B cell (primary cell): Measurements from ENCODE around the gene TMEM232. TPM values are rescaled to one million over a fixed set of nuclear protein-coding genes. Genes with fewer than 3 reads are reported as not detected.

Experiments
- ATAC-seq: fragments of 200-7000 bp; cut with Tn5 transposase; one replicate; pipeline ENCODE4 v1.10.0; 2021; ENCODE audit warnings: low read depth, mild to moderate bottlenecking, moderate number of reproducible peaks, moderate library complexity
- CTCF ChIA-PET: fragments of 350-600 bp; sonication (Branson Sonifier 250); formaldehyde crosslinking; loops from one replicate; lab custom pipeline; 2021; ENCODE audit warnings: antibody characterized with exemption, inconsistent platforms; lab: Charles Lee
- POLR2A ChIA-PET: fragments of 350-600 bp; sonication (Branson Sonifier 250); formaldehyde crosslinking; loops from one replicate; lab custom pipeline; 2021; ENCODE audit warnings: antibody characterized with exemption; lab: Charles Lee
- DNase-seq: peaks from one replicate; pipeline ENCODE4 v3.0.0; 2013
- H2AFZ ChIP-seq: 2 replicates; pipeline ENCODE4 v1.6.1; 2012; ENCODE audit warnings: mild to moderate bottlenecking, low read depth, low read length; ENCODE audit not compliant: insufficient read depth, poor library complexity, severe bottlenecking
- H3K27ac ChIP-seq, 2 donors: 1 replicate in 1 of 2; 2 replicates in 1 of 2; pipeline ENCODE4 v1.5.1; 2012 to 2013; ENCODE audit warnings: low read length in 2 of 2, mild to moderate bottlenecking in 2 of 2, moderate library complexity in 1 of 2
- H3K27me3 ChIP-seq, 4 experiments: fragments of 200-600 bp in 1 of 4; sonication (generic) in 1 of 4; replicated peaks in 1 of 4; 1 replicate in 2 of 4; 2 replicates in 2 of 4; pipeline versions ENCODE4 v1.6.1 to v1.7.0; 2013 to 2016; ENCODE audit warnings: low read length in 3 of 4, mild to moderate bottlenecking in 2 of 4, mixed read lengths in 1 of 4, moderate library complexity in 1 of 4; ENCODE audit not compliant: insufficient read depth in 4 of 4, control insufficient read depth in 3 of 4; ENCODE audit errors: control extremely low read depth in 1 of 4
- H3K36me3 ChIP-seq, 2 experiments: replicated peaks in 1 of 2; 1 replicate in 1 of 2; 2 replicates in 1 of 2; pipeline versions ENCODE4 v1.6.1 to v1.7.1; 2013; ENCODE audit warnings: low read length in 1 of 2; ENCODE audit not compliant: insufficient read depth in 2 of 2, control insufficient read depth in 1 of 2; ENCODE audit errors: control extremely low read depth in 1 of 2, extremely low read depth in 1 of 2
- H3K4me1 ChIP-seq, 2 donors: fragments of 200-600 bp in 1 of 2; sonication (generic) in 1 of 2; 1 replicate in 1 of 2; 2 replicates in 1 of 2; pipeline versions ENCODE4 v1.5.1 to v1.6.1; 2013 to 2017; ENCODE audit warnings: low read length in 2 of 2; ENCODE audit not compliant: control insufficient read depth in 2 of 2, insufficient read depth in 2 of 2
- H3K4me2 ChIP-seq: replicated peaks from 2 replicates; pipeline ENCODE3; 2012; ENCODE audit warnings: mild to moderate bottlenecking, low read depth, low read length; ENCODE audit not compliant: poor library complexity, severe bottlenecking
- H3K4me3 ChIP-seq, 5 experiments: fragments of 200-600 bp in 1 of 5; sonication (generic) in 1 of 5; 1 replicate in 3 of 5; 2 replicates in 2 of 5; pipeline versions ENCODE4 v1.5.1 to v1.7.0; 2011 to 2016; ENCODE audit warnings: low read length in 4 of 5, mild to moderate bottlenecking in 4 of 5, low read depth in 2 of 5, control low read depth in 1 of 5, moderate library complexity in 1 of 5; ENCODE audit not compliant: insufficient read depth in 1 of 5; ENCODE audit errors: control extremely low read depth in 1 of 5, extremely low read depth in 1 of 5
- H3K79me2 ChIP-seq: fragments of 200-600 bp; sonication (generic); one replicate; pipeline ENCODE4 v1.6.0; 2016; ENCODE audit warnings: low read length; ENCODE audit not compliant: control insufficient read depth, insufficient read depth
- H3K9ac ChIP-seq: fragments of 200-600 bp; sonication (generic); 2 replicates; pipeline ENCODE4 v1.6.1; 2017; ENCODE audit warnings: mild to moderate bottlenecking, low read length, moderate library complexity
- H3K9me3 ChIP-seq, 3 donors: one replicate each; pipeline versions ENCODE4 v1.6.1 to v1.7.1; 2013; ENCODE audit warnings: low read length in 2 of 3; ENCODE audit not compliant: control insufficient read depth in 2 of 3, insufficient read depth in 1 of 3; ENCODE audit errors: control extremely low read depth in 1 of 3
- H4K20me1 ChIP-seq: 2 replicates; pipeline ENCODE4 v1.6.0; 2012; ENCODE audit warnings: mild to moderate bottlenecking, low read length; ENCODE audit not compliant: insufficient read depth, control insufficient read depth, poor library complexity, severe bottlenecking
- H3K27ac Mint-ChIP-seq: one replicate; pipeline ENCODE4 v1.8.0; 2021; ENCODE audit warnings: mixed read lengths
- H3K27me3 Mint-ChIP-seq: one replicate; pipeline ENCODE4 v1.8.0; 2021; ENCODE audit warnings: mixed read lengths
- H3K4me1 Mint-ChIP-seq: one replicate; pipeline ENCODE4 v1.8.0; 2021; ENCODE audit warnings: mixed read lengths
- H3K4me3 Mint-ChIP-seq: one replicate; pipeline ENCODE4 v1.8.0; 2021; ENCODE audit warnings: mixed read lengths
- H3K9me3 Mint-ChIP-seq: one replicate; pipeline ENCODE4 v1.8.0; 2022; ENCODE audit warnings: mixed read lengths; ENCODE audit not compliant: insufficient read depth
- EZH2 ChIP-seq: IDR thresholded peaks from 2 replicates; pipeline ENCODE4 v1.6.1; 2012; ENCODE audit warnings: borderline replicate concordance, low read depth, mild to moderate bottlenecking, moderate library complexity, low read length; ENCODE audit not compliant: insufficient read depth, poor library complexity, severe bottlenecking
- WGBS: methylation state at CpG from one replicate; pipeline ENCODE4 v1.1.5; 2013; ENCODE audit warnings: missing lambda C conversion rate; ENCODE audit not compliant: insufficient coverage; 5-methylcytosine and 5-hydroxymethylcytosine counted together
- intact Hi-C: fragments of 100-400 bp; cut with micrococcal nuclease; formaldehyde crosslinking; loops from one replicate; pipeline ENCODE4 v1.10.0; 2022
- polyA plus RNA-seq: library from polyadenylated mRNA; depleted of rRNA; stranded (reverse); fragments of >200 nt; gene quantifications from 2 replicates; pipeline ENCODE4 v1.2.3, GENCODE V29; 2012
- total RNA-seq, 2 donors: library from RNA; stranded (reverse); fragments of 120-200 nt in 1 of 2; gene quantifications; 1 replicate in 1 of 2; 2 replicates in 1 of 2; pipeline versions ENCODE4 v1.2.3 to v1.2.4, GENCODE V29; 2013 to 2022
- TF ChIP-seq, protein P1 (sequence below): fragments of 200-600 bp; IDR thresholded peaks from one replicate; pipeline ENCODE4 v1.8.0; 2022; ENCODE audit warnings: antibody characterized with exemption, mild to moderate bottlenecking

The TMEM232 gene
- total and polyA plus RNA-seq, 2 donors (not counting 1 experiment from before 2014, with no cell fraction given) = 0.49 to 2.9 TPM

DNA sequence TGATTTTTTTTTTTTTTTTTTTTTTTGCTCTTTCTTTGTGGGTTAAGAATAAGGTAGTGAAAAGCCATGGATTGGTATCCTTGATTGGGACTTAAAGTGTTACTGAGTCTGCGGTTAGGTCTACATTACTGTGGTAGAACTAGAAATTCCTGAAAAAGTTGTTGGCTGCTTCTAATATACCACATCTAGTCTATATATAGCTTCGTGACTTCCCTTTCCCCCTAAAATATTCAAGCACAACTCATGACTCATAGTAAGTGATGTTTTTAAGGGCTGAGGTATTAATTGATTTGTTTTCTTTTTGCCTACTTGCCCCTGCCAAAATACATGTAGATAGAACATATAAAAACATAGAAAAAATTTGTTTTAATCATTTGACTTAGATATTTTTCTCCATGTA is 247.6 kb downstream of the TMEM232 start:
- Histone ChIP-seq H2AFZ (no peak overlapping the region), H3K27me3 (no peaks in the 10 kb centered on the region), H3K9me3 (peaks cover 0 to 3% (median 0%) of the 10 kb centered on the region in 3 donors), H3K9ac (no peak overlapping the region), H3K4me2 (no peak overlapping the region), H3K4me3 (no peak overlapping the region), H3K79me2 (no peaks in the 10 kb centered on the region), H4K20me1 (no peaks in the 10 kb centered on the region), H3K36me3 (no peaks in the 10 kb centered on the region), H3K27ac (no peak overlapping the region), H3K4me1 (no peaks in the 10 kb centered on the region)
- no peak overlapping the region for H3K27ac Mint-ChIP-seq
- no peaks in the 10 kb centered on the region for H3K27me3 Mint-ChIP-seq
- no peak overlapping the region for H3K4me3 Mint-ChIP-seq
- intact Hi-C loops = no loop called here
- H3K9me3 Mint-ChIP-seq = no peaks in the 10 kb centered on the region
- no peak for TF ChIP-seq EZH2
- TF ChIP-seq, protein P1, sequence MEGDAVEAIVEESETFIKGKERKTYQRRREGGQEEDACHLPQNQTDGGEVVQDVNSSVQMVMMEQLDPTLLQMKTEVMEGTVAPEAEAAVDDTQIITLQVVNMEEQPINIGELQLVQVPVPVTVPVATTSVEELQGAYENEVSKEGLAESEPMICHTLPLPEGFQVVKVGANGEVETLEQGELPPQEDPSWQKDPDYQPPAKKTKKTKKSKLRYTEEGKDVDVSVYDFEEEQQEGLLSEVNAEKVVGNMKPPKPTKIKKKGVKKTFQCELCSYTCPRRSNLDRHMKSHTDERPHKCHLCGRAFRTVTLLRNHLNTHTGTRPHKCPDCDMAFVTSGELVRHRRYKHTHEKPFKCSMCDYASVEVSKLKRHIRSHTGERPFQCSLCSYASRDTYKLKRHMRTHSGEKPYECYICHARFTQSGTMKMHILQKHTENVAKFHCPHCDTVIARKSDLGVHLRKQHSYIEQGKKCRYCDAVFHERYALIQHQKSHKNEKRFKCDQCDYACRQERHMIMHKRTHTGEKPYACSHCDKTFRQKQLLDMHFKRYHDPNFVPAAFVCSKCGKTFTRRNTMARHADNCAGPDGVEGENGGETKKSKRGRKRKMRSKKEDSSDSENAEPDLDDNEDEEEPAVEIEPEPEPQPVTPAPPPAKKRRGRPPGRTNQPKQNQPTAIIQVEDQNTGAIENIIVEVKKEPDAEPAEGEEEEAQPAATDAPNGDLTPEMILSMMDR = no peak
- no CpG with 5 or more reads among the region's 2 CpGs for WGBS
- ATAC-seq = no peak
- ChIA-PET CTCF (no interaction called here), POLR2A (no interaction called here)
- H3K4me1 Mint-ChIP-seq = no peaks in the 10 kb centered on the region
- no peak for DNase-seq

DNA sequence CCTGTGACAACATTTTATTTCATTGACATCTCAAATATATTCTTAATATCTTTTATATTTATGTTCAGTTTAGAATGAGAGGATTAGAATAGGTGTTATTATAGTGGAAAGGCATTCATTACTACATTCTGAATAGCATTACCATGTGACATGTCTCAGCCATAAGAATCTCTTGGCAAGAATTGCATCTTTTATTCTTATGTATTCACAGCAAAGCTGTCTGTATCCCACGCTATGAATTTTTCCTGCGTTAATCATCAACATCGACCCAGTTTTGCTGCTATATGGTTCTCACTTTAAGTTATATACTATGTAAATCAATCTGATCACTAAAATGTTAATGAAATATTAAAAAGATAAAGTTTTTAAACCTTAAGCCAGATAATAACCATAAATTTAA is 248.6 kb downstream of the TMEM232 start:
- ChIA-PET CTCF (no interaction called here), POLR2A (no interaction called here)
- intact Hi-C loops = no loop called here
- no peaks in the 10 kb centered on the region for H3K36me3 ChIP-seq
- no peak overlapping the region for H3K4me3 ChIP-seq
- no peak overlapping the region for H2AFZ ChIP-seq
- TF ChIP-seq EZH2 = no peak
- TF ChIP-seq, protein P1 = no peak
- no peaks in the 10 kb centered on the region for H3K27me3 ChIP-seq
- no peaks in the 10 kb centered on the region for H3K79me2 ChIP-seq
- H3K9me3 Mint-ChIP-seq = no peaks in the 10 kb centered on the region
- WGBS = no CpG with 5 or more reads among the region's 3 CpGs
- H3K27ac ChIP-seq = no peak overlapping the region
- H3K9ac ChIP-seq = no peak overlapping the region
- ATAC-seq (no peak), DNase-seq (no peak)
- no peaks in the 10 kb centered on the region for H3K4me1 ChIP-seq
- peaks cover 0 to 3% (median 0%) of the 10 kb centered on the region in 3 donors for H3K9me3 ChIP-seq
- H3K27me3 Mint-ChIP-seq = no peaks in the 10 kb centered on the region
- H4K20me1 ChIP-seq = no peaks in the 10 kb centered on the region
- H3K4me3 Mint-ChIP-seq = no peak overlapping the region
- H3K27ac Mint-ChIP-seq = no peak overlapping the region
- H3K4me2 ChIP-seq = no peak overlapping the region
- H3K4me1 Mint-ChIP-seq = no peaks in the 10 kb centered on the region
